ENCODE results near the gene PARP9. TPM values are rescaled to one million over a fixed set of nuclear protein-coding genes. Genes with fewer than 3 reads are reported as not detected.

The PARP9 gene
- total and polyA plus RNA-seq, 10 of the 15 experiments (the other 5 are each of a cell fraction or from before 2014, with no cell fraction given) = 34.0 to 122 (median 46.1) TPM

DNA sequence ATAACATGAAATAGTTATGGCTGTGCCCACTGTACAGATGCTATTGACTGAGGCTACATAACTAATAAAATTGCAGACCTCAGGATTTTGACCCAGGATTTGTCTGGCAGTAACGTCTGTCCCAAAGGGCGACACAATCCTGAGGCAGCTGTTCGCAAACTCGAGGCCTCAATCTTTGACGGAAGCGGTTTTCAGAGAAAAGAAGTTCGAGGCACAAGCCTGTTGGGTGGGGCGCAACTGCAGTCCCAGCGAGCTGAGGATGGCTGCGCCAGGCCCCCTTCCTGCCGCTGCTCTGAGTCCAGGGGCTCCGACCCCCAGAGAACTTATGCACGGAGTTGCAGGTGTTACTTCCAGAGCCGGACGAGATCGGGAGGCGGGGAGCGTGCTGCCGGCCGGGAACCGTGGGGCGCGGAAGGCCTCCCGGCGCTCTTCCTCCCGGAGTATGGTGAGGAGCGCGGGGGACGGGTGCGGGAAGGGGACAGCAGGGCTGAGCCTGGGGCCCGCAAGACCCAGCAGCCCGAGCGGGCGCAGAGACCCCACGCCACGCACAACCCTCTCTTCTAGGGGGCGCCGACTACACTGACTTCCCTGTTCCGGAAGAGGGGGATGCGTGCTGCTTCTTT, 13.4 kb upstream of the PARP9 start, which contains the start of gene PARP15 (continued):
- TF ChIP-seq, protein P1, sequence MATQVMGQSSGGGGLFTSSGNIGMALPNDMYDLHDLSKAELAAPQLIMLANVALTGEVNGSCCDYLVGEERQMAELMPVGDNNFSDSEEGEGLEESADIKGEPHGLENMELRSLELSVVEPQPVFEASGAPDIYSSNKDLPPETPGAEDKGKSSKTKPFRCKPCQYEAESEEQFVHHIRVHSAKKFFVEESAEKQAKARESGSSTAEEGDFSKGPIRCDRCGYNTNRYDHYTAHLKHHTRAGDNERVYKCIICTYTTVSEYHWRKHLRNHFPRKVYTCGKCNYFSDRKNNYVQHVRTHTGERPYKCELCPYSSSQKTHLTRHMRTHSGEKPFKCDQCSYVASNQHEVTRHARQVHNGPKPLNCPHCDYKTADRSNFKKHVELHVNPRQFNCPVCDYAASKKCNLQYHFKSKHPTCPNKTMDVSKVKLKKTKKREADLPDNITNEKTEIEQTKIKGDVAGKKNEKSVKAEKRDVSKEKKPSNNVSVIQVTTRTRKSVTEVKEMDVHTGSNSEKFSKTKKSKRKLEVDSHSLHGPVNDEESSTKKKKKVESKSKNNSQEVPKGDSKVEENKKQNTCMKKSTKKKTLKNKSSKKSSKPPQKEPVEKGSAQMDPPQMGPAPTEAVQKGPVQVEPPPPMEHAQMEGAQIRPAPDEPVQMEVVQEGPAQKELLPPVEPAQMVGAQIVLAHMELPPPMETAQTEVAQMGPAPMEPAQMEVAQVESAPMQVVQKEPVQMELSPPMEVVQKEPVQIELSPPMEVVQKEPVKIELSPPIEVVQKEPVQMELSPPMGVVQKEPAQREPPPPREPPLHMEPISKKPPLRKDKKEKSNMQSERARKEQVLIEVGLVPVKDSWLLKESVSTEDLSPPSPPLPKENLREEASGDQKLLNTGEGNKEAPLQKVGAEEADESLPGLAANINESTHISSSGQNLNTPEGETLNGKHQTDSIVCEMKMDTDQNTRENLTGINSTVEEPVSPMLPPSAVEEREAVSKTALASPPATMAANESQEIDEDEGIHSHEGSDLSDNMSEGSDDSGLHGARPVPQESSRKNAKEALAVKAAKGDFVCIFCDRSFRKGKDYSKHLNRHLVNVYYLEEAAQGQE (IDR thresholded peaks at IDR 0.05; ENCODE audit: low read depth, low read length) = no peak
- TF ChIP-seq MEF2B (IDR thresholded peaks at IDR 0.05; ENCODE audit: partially characterized antibody, poor library complexity, severe bottlenecking) (no peak), SIN3A (IDR thresholded peaks at IDR 0.05; ENCODE audit: low read depth, low read length) (no peak), CREB1 (IDR thresholded peaks at IDR 0.05; ENCODE audit: low read depth) (no peak), TCF3 (IDR thresholded peaks at IDR 0.05; ENCODE audit: borderline replicate concordance, insufficient read depth, low read depth, low read length) (peak; percentile 19; the same call in 1 of the 2 replicates), IRF4 (IDR thresholded peaks at IDR 0.05; ENCODE audit: low read depth, low read length) (no peak), NBN (IDR thresholded peaks at IDR 0.05) (peak; percentile 34; the same call in 1 of the 2 replicates), RAD21 (IDR thresholded peaks at IDR 0.05; ENCODE audit: insufficient read depth, low read depth, low read length) (0 out of 2 replicates have a peak, but pooled peaks have one; percentile 7), CREM (IDR thresholded peaks at IDR 0.05; ENCODE audit: low read depth) (no peak), EED (IDR thresholded peaks at IDR 0.05; ENCODE audit: low read depth) (peak; percentile 83), NFIC (IDR thresholded peaks at IDR 0.05; ENCODE audit: low read depth, low read length) (no peak), NFYB (IDR thresholded peaks at IDR 0.05; ENCODE audit: insufficient read depth, low read depth, low read length) (no peak), ZNF384 (IDR thresholded peaks at IDR 0.05; ENCODE audit: borderline replicate concordance, low read depth, low read length) (peak; percentile 37; the same call in 1 of the 2 replicates), STAT3 (IDR thresholded peaks at IDR 0.05; ENCODE audit: low read depth, low read length) (no peak), HCFC1 (IDR thresholded peaks at IDR 0.05; ENCODE audit: low read length) (no peak), RAD51 (IDR thresholded peaks at IDR 0.05) (no peak)
- TF ChIP-seq, protein P2, sequence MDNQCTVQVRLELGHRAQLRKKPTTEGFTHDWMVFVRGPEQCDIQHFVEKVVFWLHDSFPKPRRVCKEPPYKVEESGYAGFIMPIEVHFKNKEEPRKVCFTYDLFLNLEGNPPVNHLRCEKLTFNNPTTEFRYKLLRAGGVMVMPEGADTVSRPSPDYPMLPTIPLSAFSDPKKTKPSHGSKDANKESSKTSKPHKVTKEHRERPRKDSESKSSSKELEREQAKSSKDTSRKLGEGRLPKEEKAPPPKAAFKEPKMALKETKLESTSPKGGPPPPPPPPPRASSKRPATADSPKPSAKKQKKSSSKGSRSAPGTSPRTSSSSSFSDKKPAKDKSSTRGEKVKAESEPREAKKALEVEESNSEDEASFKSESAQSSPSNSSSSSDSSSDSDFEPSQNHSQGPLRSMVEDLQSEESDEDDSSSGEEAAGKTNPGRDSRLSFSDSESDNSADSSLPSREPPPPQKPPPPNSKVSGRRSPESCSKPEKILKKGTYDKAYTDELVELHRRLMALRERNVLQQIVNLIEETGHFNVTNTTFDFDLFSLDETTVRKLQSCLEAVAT (IDR thresholded peaks at IDR 0.05) = peak; percentile 84
- TF ChIP-seq, protein P3, sequence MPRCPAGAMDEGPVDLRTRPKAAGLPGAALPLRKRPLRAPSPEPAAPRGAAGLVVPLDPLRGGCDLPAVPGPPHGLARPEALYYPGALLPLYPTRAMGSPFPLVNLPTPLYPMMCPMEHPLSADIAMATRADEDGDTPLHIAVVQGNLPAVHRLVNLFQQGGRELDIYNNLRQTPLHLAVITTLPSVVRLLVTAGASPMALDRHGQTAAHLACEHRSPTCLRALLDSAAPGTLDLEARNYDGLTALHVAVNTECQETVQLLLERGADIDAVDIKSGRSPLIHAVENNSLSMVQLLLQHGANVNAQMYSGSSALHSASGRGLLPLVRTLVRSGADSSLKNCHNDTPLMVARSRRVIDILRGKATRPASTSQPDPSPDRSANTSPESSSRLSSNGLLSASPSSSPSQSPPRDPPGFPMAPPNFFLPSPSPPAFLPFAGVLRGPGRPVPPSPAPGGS (IDR thresholded peaks at IDR 0.05; ENCODE audit: borderline replicate concordance, insufficient read depth, low read depth, low read length, poor library complexity, severe bottlenecking) = no peak
- TF ChIP-seq, protein P4, sequence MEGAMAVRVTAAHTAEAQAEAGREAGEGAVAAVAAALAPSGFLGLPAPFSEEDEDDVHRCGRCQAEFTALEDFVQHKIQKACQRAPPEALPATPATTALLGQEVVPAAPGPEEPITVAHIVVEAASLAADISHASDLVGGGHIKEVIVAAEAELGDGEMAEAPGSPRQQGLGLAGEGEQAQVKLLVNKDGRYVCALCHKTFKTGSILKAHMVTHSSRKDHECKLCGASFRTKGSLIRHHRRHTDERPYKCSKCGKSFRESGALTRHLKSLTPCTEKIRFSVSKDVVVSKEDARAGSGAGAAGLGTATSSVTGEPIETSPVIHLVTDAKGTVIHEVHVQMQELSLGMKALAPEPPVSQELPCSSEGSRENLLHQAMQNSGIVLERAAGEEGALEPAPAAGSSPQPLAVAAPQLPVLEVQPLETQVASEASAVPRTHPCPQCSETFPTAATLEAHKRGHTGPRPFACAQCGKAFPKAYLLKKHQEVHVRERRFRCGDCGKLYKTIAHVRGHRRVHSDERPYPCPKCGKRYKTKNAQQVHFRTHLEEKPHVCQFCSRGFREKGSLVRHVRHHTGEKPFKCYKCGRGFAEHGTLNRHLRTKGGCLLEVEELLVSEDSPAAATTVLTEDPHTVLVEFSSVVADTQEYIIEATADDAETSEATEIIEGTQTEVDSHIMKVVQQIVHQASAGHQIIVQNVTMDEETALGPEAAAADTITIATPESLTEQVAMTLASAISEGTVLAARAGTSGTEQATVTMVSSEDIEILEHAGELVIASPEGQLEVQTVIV (IDR thresholded peaks at IDR 0.05; ENCODE audit: borderline replicate concordance, partially characterized antibody) = no peak

All from GM12878 (cell line).